ENCODE data around the gene WDR74. TPM values are rescaled to one million over a fixed set of nuclear protein-coding genes. Genes with fewer than 3 reads are reported as not detected.

The WDR74 gene
- total and polyA plus RNA-seq, 2 of the 13 experiments (the other 11 are each of a cell fraction or from before 2014, with no cell fraction given) = 77.0 to 83.3 TPM

DNA sequence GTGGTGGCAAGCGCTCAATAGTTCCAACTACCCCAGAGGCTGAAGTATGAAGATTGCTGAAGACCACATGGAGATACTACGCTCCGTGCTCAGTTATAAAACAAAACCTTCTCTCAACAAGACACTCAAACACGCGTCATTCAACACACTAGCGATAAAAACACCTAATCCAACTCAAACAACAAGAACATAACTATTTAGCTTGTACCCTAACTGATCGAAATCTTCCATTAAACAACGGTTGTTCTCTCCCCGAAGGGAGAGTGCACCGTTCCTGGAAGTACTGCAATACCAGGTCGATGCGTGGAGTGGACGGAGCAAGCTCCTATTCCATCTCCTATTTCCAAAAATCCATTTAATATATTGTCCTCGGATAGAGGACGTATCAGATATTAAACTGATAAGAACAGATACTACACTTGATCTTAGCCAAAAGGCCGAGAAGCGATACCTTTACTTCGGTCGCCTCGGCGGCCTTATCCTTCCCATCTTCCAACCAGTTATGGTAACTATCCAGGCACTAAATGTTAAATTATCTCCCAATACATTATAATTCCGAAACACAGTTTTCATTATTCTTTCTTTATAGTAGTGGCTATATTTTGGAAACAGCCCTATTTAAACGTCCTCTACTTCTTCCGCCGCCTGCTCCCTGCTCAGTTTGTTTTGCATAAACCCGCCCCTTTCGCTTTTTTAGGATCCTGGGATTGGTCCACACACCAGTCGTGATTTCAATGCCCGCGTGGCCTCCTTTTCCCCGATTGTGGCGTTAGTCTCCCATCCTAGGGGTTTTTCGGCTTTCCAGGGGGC lies 2.2 kb upstream of the WDR74 start (continued):
- TF ChIP-seq, protein P1, sequence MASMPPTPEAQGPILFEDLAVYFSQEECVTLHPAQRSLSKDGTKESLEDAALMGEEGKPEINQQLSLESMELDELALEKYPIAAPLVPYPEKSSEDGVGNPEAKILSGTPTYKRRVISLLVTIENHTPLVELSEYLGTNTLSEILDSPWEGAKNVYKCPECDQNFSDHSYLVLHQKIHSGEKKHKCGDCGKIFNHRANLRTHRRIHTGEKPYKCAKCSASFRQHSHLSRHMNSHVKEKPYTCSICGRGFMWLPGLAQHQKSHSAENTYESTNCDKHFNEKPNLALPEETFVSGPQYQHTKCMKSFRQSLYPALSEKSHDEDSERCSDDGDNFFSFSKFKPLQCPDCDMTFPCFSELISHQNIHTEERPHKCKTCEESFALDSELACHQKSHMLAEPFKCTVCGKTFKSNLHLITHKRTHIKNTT (CRISPR knock-in tag; IDR thresholded peaks at IDR 0.05) = no peak; the same call in 1 of the 2 replicates
- TF ChIP-seq SMARCE1 (IDR thresholded peaks at IDR 0.05; ENCODE audit: borderline replicate concordance) = no peak
- TF ChIP-seq NCOA2 (CRISPR knock-in tag; IDR thresholded peaks at IDR 0.05) = peak; percentile 91
- TF ChIP-seq KLF11 (CRISPR knock-in tag; IDR thresholded peaks at IDR 0.05) = peak; percentile 98
- peak; percentile 69 for TF ChIP-seq RARA (CRISPR knock-in tag; IDR thresholded peaks at IDR 0.05)
- no peak for TF ChIP-seq GPN1 (CRISPR knock-in tag; IDR thresholded peaks at IDR 0.05; ENCODE audit: borderline replicate concordance)
- TF ChIP-seq, protein P2, sequence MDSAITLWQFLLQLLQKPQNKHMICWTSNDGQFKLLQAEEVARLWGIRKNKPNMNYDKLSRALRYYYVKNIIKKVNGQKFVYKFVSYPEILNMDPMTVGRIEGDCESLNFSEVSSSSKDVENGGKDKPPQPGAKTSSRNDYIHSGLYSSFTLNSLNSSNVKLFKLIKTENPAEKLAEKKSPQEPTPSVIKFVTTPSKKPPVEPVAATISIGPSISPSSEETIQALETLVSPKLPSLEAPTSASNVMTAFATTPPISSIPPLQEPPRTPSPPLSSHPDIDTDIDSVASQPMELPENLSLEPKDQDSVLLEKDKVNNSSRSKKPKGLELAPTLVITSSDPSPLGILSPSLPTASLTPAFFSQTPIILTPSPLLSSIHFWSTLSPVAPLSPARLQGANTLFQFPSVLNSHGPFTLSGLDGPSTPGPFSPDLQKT (CRISPR knock-in tag; IDR thresholded peaks at IDR 0.05; ENCODE audit: borderline replicate concordance) = 0 out of 2 replicates have a peak, but pooled peaks have one; percentile 86
- no peak; the same call in 1 of the 2 replicates for TF ChIP-seq TEAD2 (CRISPR knock-in tag; IDR thresholded peaks at IDR 0.05)
- no peak; the same call in 1 of the 2 replicates for TF ChIP-seq ZNF333 (CRISPR knock-in tag; IDR thresholded peaks at IDR 0.05; ENCODE audit: borderline replicate concordance)
- TF ChIP-seq TEAD3 (CRISPR knock-in tag; optimal IDR thresholded peaks at IDR 0.05; ENCODE audit: borderline replicate concordance) = peak; percentile 78
- no peak for TF ChIP-seq RARG (CRISPR knock-in tag; IDR thresholded peaks at IDR 0.05; ENCODE audit: low read depth)
- peak; percentile 91 for TF ChIP-seq FOXA3 (CRISPR knock-in tag; IDR thresholded peaks at IDR 0.05)
- peak; percentile 100 for TF ChIP-seq POLR2AphosphoS2 (IDR thresholded peaks at IDR 0.05; ENCODE audit: low read depth, low read length)
- TF ChIP-seq, protein P3, sequence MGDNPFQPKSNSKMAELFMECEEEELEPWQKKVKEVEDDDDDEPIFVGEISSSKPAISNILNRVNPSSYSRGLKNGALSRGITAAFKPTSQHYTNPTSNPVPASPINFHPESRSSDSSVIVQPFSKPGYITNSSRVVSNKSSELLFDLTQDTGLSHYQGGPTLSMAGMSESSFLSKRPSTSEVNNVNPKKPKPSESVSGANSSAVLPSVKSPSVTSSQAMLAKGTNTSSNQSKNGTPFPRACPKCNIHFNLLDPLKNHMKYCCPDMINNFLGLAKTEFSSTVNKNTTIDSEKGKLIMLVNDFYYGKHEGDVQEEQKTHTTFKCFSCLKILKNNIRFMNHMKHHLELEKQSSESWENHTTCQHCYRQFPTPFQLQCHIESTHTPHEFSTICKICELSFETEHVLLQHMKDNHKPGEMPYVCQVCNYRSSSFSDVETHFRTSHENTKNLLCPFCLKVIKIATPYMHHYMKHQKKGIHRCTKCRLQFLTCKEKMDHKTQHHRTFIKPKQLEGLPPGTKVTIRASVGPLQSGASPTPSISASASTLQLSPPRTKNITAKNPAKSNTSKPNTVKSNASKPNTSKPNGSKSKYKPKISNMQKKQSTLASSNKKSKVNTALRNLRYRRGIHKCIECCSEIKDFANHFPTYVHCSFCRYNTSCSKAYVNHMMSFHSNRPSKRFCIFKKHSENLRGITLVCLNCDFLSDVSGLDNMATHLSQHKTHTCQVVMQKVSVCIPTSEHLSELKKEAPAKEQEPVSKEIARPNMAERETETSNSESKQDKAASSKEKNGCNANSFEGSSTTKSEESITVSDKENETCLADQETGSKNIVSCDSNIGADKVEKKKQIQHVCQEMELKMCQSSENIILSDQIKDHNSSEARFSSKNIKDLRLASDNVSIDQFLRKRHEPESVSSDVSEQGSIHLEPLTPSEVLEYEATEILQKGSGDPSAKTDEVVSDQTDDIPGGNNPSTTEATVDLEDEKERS (CRISPR knock-in tag; IDR thresholded peaks at IDR 0.05) = peak; percentile 72
- TF ChIP-seq, protein P4, sequence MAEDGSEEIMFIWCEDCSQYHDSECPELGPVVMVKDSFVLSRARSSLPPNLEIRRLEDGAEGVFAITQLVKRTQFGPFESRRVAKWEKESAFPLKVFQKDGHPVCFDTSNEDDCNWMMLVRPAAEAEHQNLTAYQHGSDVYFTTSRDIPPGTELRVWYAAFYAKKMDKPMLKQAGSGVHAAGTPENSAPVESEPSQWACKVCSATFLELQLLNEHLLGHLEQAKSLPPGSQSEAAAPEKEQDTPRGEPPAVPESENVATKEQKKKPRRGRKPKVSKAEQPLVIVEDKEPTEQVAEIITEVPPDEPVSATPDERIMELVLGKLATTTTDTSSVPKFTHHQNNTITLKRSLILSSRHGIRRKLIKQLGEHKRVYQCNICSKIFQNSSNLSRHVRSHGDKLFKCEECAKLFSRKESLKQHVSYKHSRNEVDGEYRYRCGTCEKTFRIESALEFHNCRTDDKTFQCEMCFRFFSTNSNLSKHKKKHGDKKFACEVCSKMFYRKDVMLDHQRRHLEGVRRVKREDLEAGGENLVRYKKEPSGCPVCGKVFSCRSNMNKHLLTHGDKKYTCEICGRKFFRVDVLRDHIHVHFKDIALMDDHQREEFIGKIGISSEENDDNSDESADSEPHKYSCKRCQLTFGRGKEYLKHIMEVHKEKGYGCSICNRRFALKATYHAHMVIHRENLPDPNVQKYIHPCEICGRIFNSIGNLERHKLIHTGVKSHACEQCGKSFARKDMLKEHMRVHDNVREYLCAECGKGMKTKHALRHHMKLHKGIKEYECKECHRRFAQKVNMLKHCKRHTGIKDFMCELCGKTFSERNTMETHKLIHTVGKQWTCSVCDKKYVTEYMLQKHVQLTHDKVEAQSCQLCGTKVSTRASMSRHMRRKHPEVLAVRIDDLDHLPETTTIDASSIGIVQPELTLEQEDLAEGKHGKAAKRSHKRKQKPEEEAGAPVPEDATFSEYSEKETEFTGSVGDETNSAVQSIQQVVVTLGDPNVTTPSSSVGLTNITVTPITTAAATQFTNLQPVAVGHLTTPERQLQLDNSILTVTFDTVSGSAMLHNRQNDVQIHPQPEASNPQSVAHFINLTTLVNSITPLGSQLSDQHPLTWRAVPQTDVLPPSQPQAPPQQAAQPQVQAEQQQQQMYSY (CRISPR knock-in tag; IDR thresholded peaks at IDR 0.05) = peak; percentile 76; the same call in 1 of the 2 replicates
- no peak for TF ChIP-seq FLYWCH1 (CRISPR knock-in tag; IDR thresholded peaks at IDR 0.05)
- peak in 1 of 2 experiments; percentile 74; a peak in 2 of 4 replicates for TF ChIP-seq EP300 (IDR thresholded peaks at IDR 0.05; ENCODE audit: low read depth in 2 of 2, low read length in 2 of 2)
- TF ChIP-seq EP300 (CRISPR knock-in tag; IDR thresholded peaks at IDR 0.05; ENCODE audit: borderline replicate concordance) = peak; percentile 90
- TF ChIP-seq FOXJ3 (CRISPR knock-in tag; IDR thresholded peaks at IDR 0.05; ENCODE audit: borderline replicate concordance) = peak; percentile 75
- no peak for TF ChIP-seq ZNF883 (CRISPR knock-in tag; IDR thresholded peaks at IDR 0.05; ENCODE audit: not compliant biosample characterization)
- TF ChIP-seq MBD4 (IDR thresholded peaks at IDR 0.05; ENCODE audit: borderline replicate concordance, low read length) = peak; percentile 100

Data from HepG2 (cell line).